Gastroesophageal sphincter (tissue), 4 donors: ENCODE measurements around the gene RBM17. TPM values are rescaled to one million over a fixed set of nuclear protein-coding genes. Genes with fewer than 3 reads are reported as not detected.
A peak's percentile ranks its signal among the peaks of the same experiment; 100 is the strongest.

Experiments used
- ATAC-seq: fragments of 150-250 bp; one replicate; pipeline ENCODE4 v1.9.1; 2016; ENCODE audit warnings: mild to moderate bottlenecking, moderate library complexity
- H3K27ac ChIP-seq, 4 donors: fragments of 200-600 bp; sonication (generic) in 3 of 4; 1 replicate in 3 of 4; 2 replicates in 1 of 4; pipeline ENCODE4 v1.5.1; 2016 to 2019
- H3K27me3 ChIP-seq: fragments of 200-600 bp; sonication (generic); one replicate; pipeline ENCODE4 v1.5.1; 2019
- H3K36me3 ChIP-seq, 2 donors: fragments of 200-600 bp; sonication (generic); one replicate each; pipeline ENCODE4 v1.5.1; 2019; ENCODE audit warnings: control low read depth in 1 of 2
- H3K4me1 ChIP-seq, 3 donors: fragments of 200-600 bp; sonication (generic); 1 replicate in 2 of 3; 2 replicates in 1 of 3; pipeline ENCODE4 v1.5.1; 2016 to 2019; ENCODE audit warnings: control low read depth in 2 of 3
- H3K4me3 ChIP-seq, 2 donors: fragments of 200-600 bp; sonication (generic); one replicate each; pipeline ENCODE4 v1.5.1; 2019; ENCODE audit warnings: mild to moderate bottlenecking in 1 of 2, moderate library complexity in 1 of 2
- H3K9me3 ChIP-seq, 3 donors: fragments of 200-600 bp; sonication (generic); one replicate each; pipeline ENCODE4 v1.5.1; 2017 to 2019; ENCODE audit warnings: control low read depth in 2 of 3
- CTCF ChIP-seq, 4 experiments: fragments of 200-600 bp in 2 of 4; fragments of 450-650 bp in 2 of 4; sonication (generic) in 1 of 4; IDR thresholded peaks; one replicate each; pipeline ENCODE4 v1.5.1; 2017 to 2019; ENCODE audit warnings: antibody characterized with exemption in 4 of 4, mild to moderate bottlenecking in 2 of 4, moderate library complexity in 2 of 4
- EP300 ChIP-seq: sonication (generic); formaldehyde crosslinking; IDR thresholded peaks from one replicate; pipeline ENCODE4 v1.6.1; 2017; ENCODE audit warnings: antibody characterized with exemption, mild to moderate bottlenecking
- POLR2A ChIP-seq, 2 donors: fragments of 450-650 bp; IDR thresholded peaks; one replicate each; pipeline ENCODE4 v1.6.1; 2017; ENCODE audit warnings: antibody characterized with exemption in 2 of 2, mild to moderate bottlenecking in 2 of 2, moderate library complexity in 1 of 2
- POLR2AphosphoS5 ChIP-seq: sonication (generic); formaldehyde crosslinking; IDR thresholded peaks from one replicate; pipeline ENCODE4 v1.6.1; 2017; ENCODE audit warnings: antibody characterized with exemption
- WGBS, 2 donors: methylation state at CpG; one replicate each; pipeline ENCODE4 v1.1.5; 2018; ENCODE audit warnings: low coverage in 1 of 2; 5-methylcytosine and 5-hydroxymethylcytosine counted together
- total RNA-seq, 4 donors: library from RNA; depleted of rRNA; stranded (reverse); fragments of >200 nt; gene quantifications; one replicate each; pipeline ENCODE4 v1.1.0, GENCODE V29; 2016

The RBM17 gene
- total RNA-seq, 4 donors from 2014 or later = 51.0 to 72.9 (median 66.7) TPM

GRCh38 chr10:6086375-6087233 lies 2.2 kb upstream of the RBM17 start:
- TF ChIP-seq CTCF (IDR thresholded peaks at IDR 0.05) (peak; percentile 71 to 85 (median 74)), POLR2A (IDR thresholded peaks at IDR 0.05) (no peak), POLR2AphosphoS5 (peak; percentile 67)
- Histone ChIP-seq H3K27me3 (peaks cover 18% of the 10 kb centered on the region), H3K36me3 (no peaks in the 10 kb centered on the region), H3K4me1 (peaks cover 6 to 45% (median 19%) of the 10 kb centered on the region in 3 donors), H3K9me3 (no peaks in the 10 kb centered on the region), H3K27ac (peak overlapping the region in 3 of 4 donors; percentile 13 to 51 (median 44)), H3K4me3 (no peak overlapping the region)
- ATAC-seq = peak; percentile 77
- 16 to 17% methylated on average over 17 to 18 of the region's 19 CpGs for WGBS, 2 donors

DNA sequence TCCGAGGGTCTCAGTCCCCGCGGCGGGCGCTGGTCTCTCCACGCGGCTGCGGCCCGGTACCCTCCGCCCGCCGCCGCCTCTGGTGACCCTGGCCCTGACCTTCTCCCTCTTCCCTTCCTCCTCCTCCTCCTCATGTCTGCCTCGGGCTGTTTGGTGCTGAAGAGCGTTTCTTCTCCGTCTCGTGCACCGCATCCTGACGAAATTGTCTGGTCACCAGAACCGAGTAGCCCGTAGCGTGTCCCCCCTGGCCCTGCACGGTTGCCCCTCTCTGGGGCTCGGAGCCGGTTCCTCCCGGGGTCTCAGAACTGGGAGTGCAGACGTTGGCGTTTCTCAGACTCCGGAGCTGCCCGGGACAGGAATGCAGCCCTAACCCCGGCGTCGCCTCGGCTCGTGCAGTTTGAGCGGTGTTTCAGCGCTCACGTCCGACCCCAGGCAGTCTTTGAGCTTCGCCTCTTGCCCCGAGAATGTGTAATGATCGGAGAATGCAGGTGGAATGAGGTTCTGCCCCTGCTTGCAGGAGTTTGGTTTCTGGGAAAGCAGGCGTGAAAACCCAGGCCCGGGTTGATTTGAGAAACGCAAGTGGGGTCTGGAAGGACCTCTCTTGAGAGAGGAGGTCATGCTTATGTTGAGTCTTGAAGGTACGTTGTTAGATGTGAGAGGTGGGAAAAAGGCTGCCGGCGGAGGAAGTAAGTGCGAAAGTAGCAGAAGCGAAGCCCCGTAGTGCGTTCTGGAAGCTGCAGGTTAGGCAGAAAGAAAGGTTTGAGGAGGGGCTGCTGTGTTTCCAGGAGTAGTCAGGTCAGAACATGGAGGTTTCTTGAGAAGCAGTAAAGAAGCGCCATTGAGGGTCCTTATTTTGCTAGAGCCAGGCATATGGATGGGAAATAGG lies 743 bp downstream of the RBM17 start:
- Histone ChIP-seq H3K36me3 (no peaks in the 10 kb centered on the region), H3K4me1 (peaks cover 6 to 73% (median 28%) of the 10 kb centered on the region in 3 donors)
- no peak for ATAC-seq

GRCh38 chr10:6091630-6092029 lies 2.8 kb downstream of the RBM17 start:
- 40 to 47% methylated on average over 1 of the region's 1 CpG for WGBS, 2 donors

More for the DNA sequence above, 743 bp downstream of the RBM17 start:
- Histone ChIP-seq H3K27ac (peak overlapping the region; percentile 36 to 94 (median 89)), H3K9me3 (no peaks in the 10 kb centered on the region), H3K27me3 (no peaks in the 10 kb centered on the region), H3K4me3 (peak overlapping the region; percentile 60 to 99)
- TF ChIP-seq POLR2A (IDR thresholded peaks at IDR 0.05) = no peak
- TF ChIP-seq EP300 = no peak
- TF ChIP-seq POLR2AphosphoS5 = no peak
- TF ChIP-seq CTCF (IDR thresholded peaks at IDR 0.05) = no peak
- 1% methylated on average over 9 of the region's 53 CpGs for WGBS, 2 donors

DNA sequence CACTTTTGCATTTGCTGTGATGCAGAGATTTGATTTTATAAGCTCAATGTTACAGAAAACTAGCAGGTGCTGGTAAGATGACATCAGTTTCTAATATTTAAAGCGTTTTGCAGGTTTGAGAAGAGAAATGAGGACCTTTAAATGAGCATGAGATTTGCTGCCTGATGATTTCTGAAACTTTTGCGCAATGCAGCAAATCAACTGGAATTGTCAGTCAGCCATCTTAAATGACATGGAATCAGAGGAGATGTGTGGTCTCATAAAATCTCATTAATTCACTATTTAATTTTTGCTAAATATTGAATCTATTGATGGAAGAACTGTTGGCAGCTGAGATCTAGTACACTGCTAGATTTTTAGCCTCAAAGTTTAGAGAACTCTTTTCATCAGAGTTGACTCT lies 3.9 kb downstream of the RBM17 start:
- no peaks in the 10 kb centered on the region for H3K9me3 ChIP-seq
- H3K4me3 ChIP-seq = no peak overlapping the region
- 67 to 71% methylated on average over 2 of the region's 2 CpGs for WGBS, 2 donors
- no peak overlapping the region for H3K27ac ChIP-seq
- no peak for ATAC-seq
- H3K36me3 ChIP-seq = peaks cover 0 to 9% of the 10 kb centered on the region in 2 donors
- TF ChIP-seq CTCF (IDR thresholded peaks at IDR 0.05) = no peak
- no peak for TF ChIP-seq POLR2AphosphoS5
- no peak for TF ChIP-seq POLR2A (IDR thresholded peaks at IDR 0.05)
- no peak for TF ChIP-seq EP300
- peaks cover 6 to 86% (median 33%) of the 10 kb centered on the region in 3 donors for H3K4me1 ChIP-seq
- H3K27me3 ChIP-seq = no peaks in the 10 kb centered on the region

More at GRCh38 chr10:6091630-6092029, 2.8 kb downstream of the RBM17 start:
- Histone ChIP-seq H3K27ac (peak overlapping the region in 2 of 4 donors; percentile 1 to 3), H3K36me3 (no peaks in the 10 kb centered on the region), H3K4me3 (no peak overlapping the region), H3K27me3 (no peaks in the 10 kb centered on the region), H3K4me1 (peaks cover 6 to 87% (median 33%) of the 10 kb centered on the region in 3 donors), H3K9me3 (no peaks in the 10 kb centered on the region)
- no peak for TF ChIP-seq CTCF (IDR thresholded peaks at IDR 0.05)
- no peak for ATAC-seq
